Effector memory CD8-positive, alpha-beta T cell (primary cell): ENCODE results near the gene CCDC88C.

Source experiments
- ATAC-seq: fragments of 150-1000 bp; cut with Tn5 transposase; replicated peaks from 2 replicates; pipeline ENCODE4 v1.10.0; 2021; ENCODE audit warnings: mild to moderate bottlenecking, moderate library complexity
- DNase-seq, 3 experiments: peaks; one replicate each; pipeline ENCODE4 v3.0.0; 2021
- H3K27ac Mint-ChIP-seq, 2 donors: one replicate each; pipeline ENCODE4 v1.8.0; 2022; ENCODE audit warnings: mild to moderate bottlenecking in 2 of 2, mixed read lengths in 2 of 2, moderate library complexity in 2 of 2
- H3K27me3 Mint-ChIP-seq, 2 donors: one replicate each; pipeline ENCODE4 v1.8.0; 2022; ENCODE audit warnings: mixed read lengths in 2 of 2
- H3K36me3 Mint-ChIP-seq: one replicate; pipeline ENCODE4 v1.8.0; 2022; ENCODE audit warnings: mild to moderate bottlenecking, moderate library complexity, mixed read lengths; ENCODE audit not compliant: insufficient read depth
- H3K4me1 Mint-ChIP-seq, 2 donors: one replicate each; pipeline ENCODE4 v1.8.0; 2022; ENCODE audit warnings: low read depth in 2 of 2, mixed read lengths in 2 of 2
- H3K4me3 Mint-ChIP-seq, 2 donors: one replicate each; pipeline ENCODE4 v1.8.0; 2022; ENCODE audit warnings: mild to moderate bottlenecking in 2 of 2, mixed read lengths in 2 of 2, moderate library complexity in 2 of 2
- H3K9me3 Mint-ChIP-seq, 2 donors: one replicate each; pipeline ENCODE4 v1.8.0; 2022; ENCODE audit warnings: mixed read lengths in 2 of 2

Gene CCDC88C

GRCh38 chr14:91307652-91308051 is 110.0 kb downstream of the CCDC88C start:
- Mint-ChIP-seq H3K36me3 (peaks cover 99% of the 10 kb centered on the region), H3K27ac (peak overlapping the region; percentile 70 to 73), H3K27me3 (no peaks in the 10 kb centered on the region), H3K9me3 (no peaks in the 10 kb centered on the region), H3K4me3 (peak overlapping the region in 1 of 2 donors; percentile 5), H3K4me1 (peaks cover 27 to 33% of the 10 kb centered on the region in 2 donors)
- no peak for ATAC-seq
- DNase-seq: no peak

- peak overlapping the region in 1 of 2 donors; percentile 5 for H3K4me3 Mint-ChIP-seq
- peaks cover 99% of the 10 kb centered on the region for H3K36me3 Mint-ChIP-seq
- ATAC-seq (no peak), DNase-seq (no peak)
- peak overlapping the region; percentile 70 to 73 for H3K27ac Mint-ChIP-seq
- peaks cover 32 to 38% of the 10 kb centered on the region in 2 donors for H3K4me1 Mint-ChIP-seq
- H3K9me3 Mint-ChIP-seq: no peaks in the 10 kb centered on the region
- no peaks in the 10 kb centered on the region for H3K27me3 Mint-ChIP-seq
These were observed 110.6 kb downstream of the CCDC88C start for GRCh38 chr14:91307046-91307445.

- H3K9me3 Mint-ChIP-seq: no peaks in the 10 kb centered on the region
- DNase-seq (no peak), ATAC-seq (no peak)
- no peak overlapping the region for H3K4me3 Mint-ChIP-seq
- H3K4me1 Mint-ChIP-seq: peaks cover 31 to 41% of the 10 kb centered on the region in 2 donors
- peak overlapping the region; percentile 70 to 73 for H3K27ac Mint-ChIP-seq
- no peaks in the 10 kb centered on the region for H3K27me3 Mint-ChIP-seq
- H3K36me3 Mint-ChIP-seq: peaks cover 100% of the 10 kb centered on the region
These were observed 111.1 kb downstream of the CCDC88C start for GRCh38 chr14:91306547-91306946.

GRCh38 chr14:91305650-91306431 is 111.8 kb downstream of the CCDC88C start:
- Mint-ChIP-seq H3K27me3 (no peaks in the 10 kb centered on the region), H3K4me1 (peaks cover 24 to 37% of the 10 kb centered on the region in 2 donors), H3K36me3 (peaks cover 100% of the 10 kb centered on the region), H3K9me3 (no peaks in the 10 kb centered on the region), H3K27ac (peak overlapping the region in 1 of 2 donors; percentile 70), H3K4me3 (no peak overlapping the region)
- DNase-seq (no peak), ATAC-seq (no peak)

- Mint-ChIP-seq H3K36me3 (peaks cover 100% of the 10 kb centered on the region), H3K27ac (peak overlapping the region; percentile 44 to 70), H3K27me3 (no peaks in the 10 kb centered on the region), H3K4me3 (no peak overlapping the region), H3K9me3 (no peaks in the 10 kb centered on the region), H3K4me1 (peaks cover 17 to 36% of the 10 kb centered on the region in 2 donors)
- ATAC-seq: no peak
- no peak for DNase-seq
These were observed 113.7 kb downstream of the CCDC88C start for GRCh38 chr14:91303924-91304229.

GRCh38 chr14:91303091-91303923 is 114.3 kb downstream of the CCDC88C start:
- H3K27ac Mint-ChIP-seq: peak overlapping the region; percentile 70 to 92
- no peaks in the 10 kb centered on the region for H3K27me3 Mint-ChIP-seq
- peak; percentile 77 for ATAC-seq
- peaks cover 17 to 34% of the 10 kb centered on the region in 2 donors for H3K4me1 Mint-ChIP-seq
- peak in 1 of 3 experiments; percentile 15 for DNase-seq
- H3K4me3 Mint-ChIP-seq: no peak overlapping the region
- H3K9me3 Mint-ChIP-seq: no peaks in the 10 kb centered on the region
- H3K36me3 Mint-ChIP-seq: peaks cover 100% of the 10 kb centered on the region

- Mint-ChIP-seq H3K36me3 (peaks cover 100% of the 10 kb centered on the region), H3K27me3 (no peaks in the 10 kb centered on the region), H3K4me1 (peaks cover 15 to 32% of the 10 kb centered on the region in 2 donors), H3K4me3 (no peak overlapping the region), H3K9me3 (no peaks in the 10 kb centered on the region), H3K27ac (peak overlapping the region; percentile 70 to 92)
- no peak for ATAC-seq
- no peak for DNase-seq
These were observed 115.2 kb downstream of the CCDC88C start for GRCh38 chr14:91302391-91302790.

- Mint-ChIP-seq H3K36me3 (peaks cover 100% of the 10 kb centered on the region), H3K9me3 (no peaks in the 10 kb centered on the region), H3K4me1 (peaks cover 13 to 26% of the 10 kb centered on the region in 2 donors), H3K27me3 (no peaks in the 10 kb centered on the region), H3K27ac (peak overlapping the region; percentile 70 to 78), H3K4me3 (no peak overlapping the region)
- ATAC-seq: no peak
- no peak for DNase-seq
These were observed 116.7 kb downstream of the CCDC88C start for GRCh38 chr14:91300957-91301356.

GRCh38 chr14:91300283-91300895 is 117.2 kb downstream of the CCDC88C start:
- Mint-ChIP-seq H3K27ac (peak overlapping the region; percentile 70 to 78), H3K36me3 (peaks cover 100% of the 10 kb centered on the region), H3K27me3 (no peaks in the 10 kb centered on the region), H3K4me3 (no peak overlapping the region), H3K4me1 (peaks cover 10 to 26% of the 10 kb centered on the region in 2 donors), H3K9me3 (no peaks in the 10 kb centered on the region)
- ATAC-seq (no peak), DNase-seq (no peak)

GRCh38 chr14:91299121-91300115 is 118.2 kb downstream of the CCDC88C start:
- Mint-ChIP-seq H3K27ac (peak overlapping the region; percentile 17 to 78), H3K27me3 (no peaks in the 10 kb centered on the region), H3K4me1 (peaks cover 10 to 23% of the 10 kb centered on the region in 2 donors), H3K9me3 (no peaks in the 10 kb centered on the region), H3K4me3 (no peak overlapping the region), H3K36me3 (peaks cover 100% of the 10 kb centered on the region)
- no peak for DNase-seq
- no peak for ATAC-seq

GRCh38 chr14:91298576-91298975 is 119.0 kb downstream of the CCDC88C start:
- Mint-ChIP-seq H3K36me3 (peaks cover 100% of the 10 kb centered on the region), H3K27ac (peak overlapping the region; percentile 17 to 28), H3K4me1 (peaks cover 9 to 23% of the 10 kb centered on the region in 2 donors), H3K9me3 (no peaks in the 10 kb centered on the region), H3K4me3 (no peak overlapping the region), H3K27me3 (no peaks in the 10 kb centered on the region)
- no peak for ATAC-seq
- no peak for DNase-seq

- peak overlapping the region in 1 of 2 donors; percentile 65 for H3K27ac Mint-ChIP-seq
- no peaks in the 10 kb centered on the region for H3K27me3 Mint-ChIP-seq
- ATAC-seq: no peak
- no peaks in the 10 kb centered on the region for H3K9me3 Mint-ChIP-seq
- H3K36me3 Mint-ChIP-seq: peaks cover 100% of the 10 kb centered on the region
- H3K4me1 Mint-ChIP-seq: peaks cover 11 to 28% of the 10 kb centered on the region in 2 donors
- peak overlapping the region in 1 of 2 donors; percentile 22 for H3K4me3 Mint-ChIP-seq
- DNase-seq: no peak
These were observed 120.4 kb downstream of the CCDC88C start for GRCh38 chr14:91297081-91297711.
